Chondrocyte (in vitro differentiated cells): ENCODE data around the gene ZMYND15. TPM values are rescaled to one million over a fixed set of nuclear protein-coding genes. Genes with fewer than 3 reads are reported as not detected.

Experiments used
- DNase-seq: peaks from one replicate; pipeline ENCODE4 v3.0.0; 2021; ENCODE audit warnings: mixed read lengths, low spot score
- H3K27ac Mint-ChIP-seq: one replicate; pipeline ENCODE4 v1.8.0; 2021; ENCODE audit warnings: mild to moderate bottlenecking, moderate library complexity, mixed read lengths; ENCODE audit not compliant: unreplicated experiment
- H3K27me3 Mint-ChIP-seq: 2 replicates; pipeline ENCODE4 v1.8.0; 2021; ENCODE audit warnings: low read depth, mixed read lengths
- H3K36me3 Mint-ChIP-seq: 2 replicates; pipeline ENCODE4 v1.8.0; 2021; ENCODE audit warnings: low read depth, mixed read lengths
- H3K4me1 Mint-ChIP-seq: 2 replicates; pipeline ENCODE4 v1.8.0; 2021; ENCODE audit warnings: low read depth, mild to moderate bottlenecking, mixed read lengths
- H3K4me3 Mint-ChIP-seq: one replicate; pipeline ENCODE4 v1.8.0; 2021; ENCODE audit warnings: mild to moderate bottlenecking, moderate library complexity, mixed read lengths; ENCODE audit not compliant: unreplicated experiment
- H3K9me3 Mint-ChIP-seq: 2 replicates; pipeline ENCODE4 v1.8.0; 2021; ENCODE audit warnings: low read depth, mixed read lengths
- CTCF ChIP-seq: fragments of 200-600 bp; sonication (generic); IDR thresholded peaks from 2 replicates; pipeline ENCODE4 v1.5.0; 2021; ENCODE audit warnings: antibody characterized with exemption, mild to moderate bottlenecking, moderate library complexity
- total RNA-seq: library from RNA; stranded (reverse); gene quantifications from 3 replicates; pipeline ENCODE4 v1.2.1, GENCODE V29; 2021

ZMYND15 gene
- total RNA-seq, 1 donor from 2014 or later = 0.45 TPM

- no peak for DNase-seq
- H3K4me1 Mint-ChIP-seq = peaks cover 36% of the 10 kb centered on the region
- no peak overlapping the region for H3K4me3 Mint-ChIP-seq
- TF ChIP-seq CTCF = no peak
- no peaks in the 10 kb centered on the region for H3K36me3 Mint-ChIP-seq
- no peak overlapping the region for H3K27ac Mint-ChIP-seq
- no peaks in the 10 kb centered on the region for H3K27me3 Mint-ChIP-seq
- no peaks in the 10 kb centered on the region for H3K9me3 Mint-ChIP-seq
Measured at GRCh38 chr17:4706121-4706520, 33.5 kb upstream of the ZMYND15 start.

GRCh38 chr17:4708436-4708835 is 31.2 kb upstream of the ZMYND15 start:
- Mint-ChIP-seq H3K9me3 (no peaks in the 10 kb centered on the region), H3K36me3 (no peaks in the 10 kb centered on the region), H3K4me1 (peaks cover 17% of the 10 kb centered on the region), H3K27ac (no peak overlapping the region), H3K27me3 (no peaks in the 10 kb centered on the region), H3K4me3 (no peak overlapping the region)
- no peak for TF ChIP-seq CTCF
- DNase-seq = no peak

GRCh38 chr17:4709794-4710692 is 29.6 kb upstream of the ZMYND15 start, which contains the start of gene ARRB2:
ARRB2 (plus strand) TSS chr17:4710632; CDS start chr17:4710722, 90 bp downstream.
- H3K27ac Mint-ChIP-seq = peak within 1 kb of the TSS; percentile 80
- H3K9me3 Mint-ChIP-seq = no peaks in the 10 kb centered on the region
- peak; percentile 83 for TF ChIP-seq CTCF
- peak within 1 kb of the TSS; percentile 73 for H3K4me3 Mint-ChIP-seq
- H3K4me1 Mint-ChIP-seq = peaks cover 10% of the 10 kb centered on the region
- H3K27me3 Mint-ChIP-seq = no peaks in the 10 kb centered on the region
- DNase-seq = peak; percentile 99
- no peaks in the 10 kb centered on the region for H3K36me3 Mint-ChIP-seq

GRCh38 chr17:4710693-4711634 is 28.7 kb upstream of the ZMYND15 start:
- Mint-ChIP-seq H3K9me3 (no peaks in the 10 kb centered on the region), H3K27me3 (no peaks in the 10 kb centered on the region), H3K27ac (peak overlapping the region; percentile 80), H3K4me3 (peak overlapping the region; percentile 73), H3K4me1 (peaks cover 10% of the 10 kb centered on the region), H3K36me3 (no peaks in the 10 kb centered on the region)
- DNase-seq = no peak
- no peak for TF ChIP-seq CTCF

- no peak for TF ChIP-seq CTCF
- Mint-ChIP-seq H3K9me3 (no peaks in the 10 kb centered on the region), H3K4me3 (no peak overlapping the region), H3K4me1 (peaks cover 10% of the 10 kb centered on the region), H3K27ac (no peak overlapping the region), H3K27me3 (no peaks in the 10 kb centered on the region), H3K36me3 (no peaks in the 10 kb centered on the region)
- no peak for DNase-seq
Measured at GRCh38 chr17:4711661-4712181, 27.9 kb upstream of the ZMYND15 start.
